K562 (cell line): ENCODE data around the gene NKIRAS1. TPM values are rescaled to one million over a fixed set of nuclear protein-coding genes. Genes with fewer than 3 reads are reported as not detected.

ENCODE experiments used
- ATF1 ChIP-seq, 2 experiments: fragments of 450-650 bp in 1 of 2; IDR thresholded peaks; 2 replicates each; pipeline ENCODE4 v1.6.1; 2016; ENCODE audit warnings: missing compliant biosample characterization in 1 of 2, missing genetic modification characterization in 1 of 2
- CBFA2T2 ChIP-seq: fragments of 450-650 bp; conservative IDR thresholded peaks from 2 replicates; pipeline ENCODE4 v1.6.1; 2017; ENCODE audit warnings: mild to moderate bottlenecking
- CREBBP ChIP-seq: IDR thresholded peaks from one replicate; pipeline ENCODE4 v1.6.1; 2012; ENCODE audit warnings: low read depth, mild to moderate bottlenecking, control low read depth, inconsistent platforms, low read length
- CREM ChIP-seq: IDR thresholded peaks from 2 replicates; pipeline ENCODE4 v1.6.1; 2014; ENCODE audit warnings: antibody characterized with exemption, low read depth
- CTBP1 ChIP-seq: fragments of 450-650 bp; IDR thresholded peaks from 2 replicates; pipeline ENCODE4 v1.6.1; 2016; ENCODE audit warnings: borderline replicate concordance
- JUND ChIP-seq, 2 experiments: IDR thresholded peaks; 2 replicates in 1 of 2; 3 replicates in 1 of 2; pipeline ENCODE4 v1.6.1; 2011; ENCODE audit warnings: borderline replicate concordance in 2 of 2, low read depth in 2 of 2, low read length in 2 of 2, improper control_type of control experiment in 1 of 2, missing biosample characterization in 1 of 2, missing genetic modification characterization in 1 of 2, missing genetic modification reagents in 1 of 2
- L3MBTL2 ChIP-seq: fragments of 450-650 bp; IDR thresholded peaks from 2 replicates; pipeline ENCODE4 v1.6.1; 2016; ENCODE audit warnings: mild to moderate bottlenecking, moderate library complexity
- MAZ ChIP-seq, 2 experiments: fragments of 450-650 bp in 1 of 2; sonication (generic) in 1 of 2; formaldehyde crosslinking; IDR thresholded peaks in 1 of 2; conservative IDR thresholded peaks in 1 of 2; 2 replicates each; pipeline versions ENCODE4 v1.4.0 to v1.5.0; 2020; ENCODE audit warnings: mild to moderate bottlenecking in 1 of 2, missing genetic modification reagents in 1 of 2
- MCM2 ChIP-seq: fragments of 450-650 bp; IDR thresholded peaks from 2 replicates; pipeline ENCODE4 v1.6.1; 2017; ENCODE audit warnings: low read depth, mild to moderate bottlenecking
- NONO ChIP-seq, 2 experiments: fragments of 200-400 bp in 1 of 2; fragments of 450-650 bp in 1 of 2; formaldehyde crosslinking in 1 of 2; IDR thresholded peaks; 2 replicates each; pipeline ENCODE4 v1.6.1; 2017; ENCODE audit warnings: low read depth in 2 of 2, mild to moderate bottlenecking in 2 of 2, moderate library complexity in 2 of 2, low read length in 1 of 2
- POLR3G ChIP-seq: IDR thresholded peaks from 2 replicates; pipeline ENCODE4 v1.6.1; 2011; ENCODE audit not compliant: insufficient read length, insufficient replicate concordance; ENCODE audit errors: extremely low read depth
- SMAD3 ChIP-seq: fragments of 450-650 bp; formaldehyde crosslinking; conservative IDR thresholded peaks from 2 replicates; pipeline ENCODE4 v1.4.0; 2020; ENCODE audit warnings: mild to moderate bottlenecking
- TBL1XR1 ChIP-seq, 2 experiments: IDR thresholded peaks; 2 replicates each; pipeline ENCODE4 v1.6.1; 2012; ENCODE audit warnings: improper control_type of control experiment in 2 of 2, low read length in 2 of 2, mild to moderate bottlenecking in 1 of 2
- TSC22D4 ChIP-seq: fragments of 450-650 bp; IDR thresholded peaks from 2 replicates; pipeline ENCODE4 v1.6.1; 2016; ENCODE audit warnings: missing genetic modification characterization, missing biosample characterization, control low read depth
- YY1 ChIP-seq, 3 experiments: IDR thresholded peaks; 2 replicates each; pipeline ENCODE4 v1.6.1; 2011; ENCODE audit warnings: low read length in 2 of 3, mild to moderate bottlenecking in 2 of 3, moderate library complexity in 2 of 3, borderline replicate concordance in 1 of 3, control low read depth in 1 of 3, low read depth in 1 of 3; ENCODE audit not compliant: insufficient read depth in 3 of 3, insufficient replicate concordance in 2 of 3, control insufficient read depth in 1 of 3, insufficient read length in 1 of 3; ENCODE audit errors: extremely low read depth in 1 of 3
- ZC3H8 ChIP-seq: fragments of 450-650 bp; IDR thresholded peaks from 2 replicates; pipeline ENCODE4 v1.6.1; 2017
- ZFP30 ChIP-seq: fragments of 250-450 bp; sonication (Bioruptor Pico); IDR thresholded peaks from 2 replicates; pipeline ENCODE4 v1.8.0; 2022; ENCODE audit warnings: moderate library complexity, mild to moderate bottlenecking, inconsistent platforms, borderline replicate concordance
- ZNF584 ChIP-seq: fragments of 200-800 bp; sonication (Bioruptor generic); IDR thresholded peaks from 2 replicates; pipeline ENCODE4 v1.6.1; 2016; ENCODE audit warnings: low read depth, mild to moderate bottlenecking, missing genetic modification characterization, missing compliant biosample characterization
- ZNF764 ChIP-seq: fragments of 250-450 bp; sonication (Bioruptor Pico); IDR thresholded peaks from 2 replicates; pipeline ENCODE4 v1.4.0; 2020; ENCODE audit warnings: low read depth, mild to moderate bottlenecking, moderate library complexity
- polyA plus RNA-seq, 8 experiments: library from polyadenylated mRNA; depleted of rRNA in 4 of 8; stranded (reverse) in 5 of 8; unstranded in 3 of 8; fragments of >200 nt; fragmentation: Nextera tagmentation in 2 of 8; fragmentation: Illumina TruSeq in 1 of 8; extraction: Ambion mirVana in 2 of 8; extraction: Trizol in 1 of 8; gene quantifications; 2 replicates each; pipeline versions ENCODE4 v1.2.1 to v1.2.3, GENCODE V29; 2011 to 2014; ENCODE audit warnings: inconsistent platforms in 1 of 8, missing spikeins in 1 of 8
- total RNA-seq, 7 experiments: library from RNA; depleted of rRNA in 6 of 7; stranded (reverse); fragments of >200 nt in 6 of 7; fragmentation: Illumina TruSeq in 2 of 7; extraction: Trizol in 2 of 7; gene quantifications; 2 replicates each; pipeline versions ENCODE4 v1.2.1 to v1.2.3, GENCODE V29; 2011 to 2021; ENCODE audit warnings: low replicate concordance in 1 of 7
- TF ChIP-seq, protein P1 (sequence below): fragments of 450-650 bp; IDR thresholded peaks from 2 replicates; pipeline ENCODE4 v1.6.1; 2016; ENCODE audit warnings: antibody characterized with exemption
- TF ChIP-seq, protein P2 (sequence below): sonication (generic); formaldehyde crosslinking; IDR thresholded peaks from 2 replicates; pipeline ENCODE4 v1.8.1; 2022; ENCODE audit warnings: missing genetic modification reagents
- TF ChIP-seq, protein P3 (sequence below): sonication (generic); formaldehyde crosslinking; IDR thresholded peaks from 2 replicates; pipeline ENCODE4 v1.8.1; 2023; ENCODE audit warnings: mild to moderate bottlenecking, missing genetic modification reagents

The NKIRAS1 gene
- total and polyA plus RNA-seq, 9 of the 15 experiments (the other 6 are each of a cell fraction or from before 2014, with no cell fraction given), result 5.1 to 10.3 (median 6.3) TPM

DNA sequence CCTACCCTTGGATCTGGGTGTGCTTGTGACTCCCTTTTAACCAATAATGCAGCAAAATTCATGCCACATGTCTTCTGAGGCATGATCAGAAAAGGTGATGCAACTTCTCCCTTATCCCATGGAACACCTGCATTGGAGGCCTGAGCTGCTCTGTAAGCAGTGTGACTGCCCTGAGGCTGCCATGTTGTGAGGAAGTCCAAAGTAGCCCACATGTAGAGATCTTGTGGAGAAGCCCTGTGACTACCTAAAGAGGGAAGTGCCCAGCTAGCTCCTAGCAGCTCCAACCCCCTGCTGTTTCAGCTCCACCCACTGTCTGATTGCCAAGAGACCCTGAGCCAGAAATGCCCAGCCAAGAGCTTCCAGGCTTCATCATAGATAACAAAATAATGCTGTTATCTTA is 21.9 kb upstream of the NKIRAS1 start (continued):
- TF ChIP-seq YY1 (IDR thresholded peaks at IDR 0.05; ENCODE audit: borderline replicate concordance in 1 of 3, control insufficient read depth in 1 of 3, extremely low read depth in 1 of 3, insufficient read depth in 3 of 3, insufficient read length in 1 of 3, insufficient replicate concordance in 2 of 3, low read depth in 1 of 3, low read length in 2 of 3) (peak; percentile 34 to 90 (median 48)), ZNF764 (CRISPR knock-in tag) (no peak), TSC22D4 (tag) (no peak), CREM (no peak), CREBBP (no peak), JUND (IDR thresholded peaks at IDR 0.05; ENCODE audit: borderline replicate concordance, low read depth, low read length) (0 out of 2 replicates have a peak, but pooled peaks have one; percentile 9), JUND (tag; IDR thresholded peaks at IDR 0.05; ENCODE audit: borderline replicate concordance, low read depth, low read length) (no peak), MAZ (CRISPR knock-in tag; conservative IDR thresholded peaks at IDR 0.05 in 1 of 2, IDR thresholded peaks at IDR 0.05 in 1 of 2) (no peak), ZFP30 (CRISPR knock-in tag) (no peak), ATF1 (CRISPR knock-in tag; IDR thresholded peaks at IDR 0.05) (no peak), ATF1 (tag; IDR thresholded peaks at IDR 0.05) (no peak), CBFA2T2 (peak; percentile 43), CTBP1 (no peak), L3MBTL2 (0 out of 2 replicates have a peak, but pooled peaks have one; percentile 32), ZNF584 (CRISPR knock-in tag) (no peak), MCM2 (no peak), SMAD3 (no peak), NONO (IDR thresholded peaks at IDR 0.05; ENCODE audit: low read depth in 2 of 2, low read length in 1 of 2) (no peak), TBL1XR1 (IDR thresholded peaks at IDR 0.05; ENCODE audit: low read length in 2 of 2) (no peak), POLR3G (no peak), ZC3H8 (no peak)
- TF ChIP-seq, protein P1, sequence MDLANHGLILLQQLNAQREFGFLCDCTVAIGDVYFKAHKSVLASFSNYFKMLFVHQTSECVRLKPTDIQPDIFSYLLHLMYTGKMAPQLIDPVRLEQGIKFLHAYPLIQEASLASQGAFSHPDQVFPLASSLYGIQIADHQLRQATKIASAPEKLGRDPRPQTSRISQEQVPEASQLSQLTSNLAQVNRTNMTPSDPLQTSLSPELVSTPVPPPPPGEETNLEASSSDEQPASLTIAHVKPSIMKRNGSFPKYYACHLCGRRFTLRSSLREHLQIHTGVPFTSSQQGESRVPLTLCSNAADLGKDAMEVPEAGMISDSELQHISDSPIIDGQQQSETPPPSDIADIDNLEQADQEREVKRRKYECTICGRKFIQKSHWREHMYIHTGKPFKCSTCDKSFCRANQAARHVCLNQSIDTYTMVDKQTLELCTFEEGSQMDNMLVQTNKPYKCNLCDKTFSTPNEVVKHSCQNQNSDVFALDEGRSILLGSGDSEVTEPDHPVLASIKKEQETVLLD, result no peak
- TF ChIP-seq, protein P2, sequence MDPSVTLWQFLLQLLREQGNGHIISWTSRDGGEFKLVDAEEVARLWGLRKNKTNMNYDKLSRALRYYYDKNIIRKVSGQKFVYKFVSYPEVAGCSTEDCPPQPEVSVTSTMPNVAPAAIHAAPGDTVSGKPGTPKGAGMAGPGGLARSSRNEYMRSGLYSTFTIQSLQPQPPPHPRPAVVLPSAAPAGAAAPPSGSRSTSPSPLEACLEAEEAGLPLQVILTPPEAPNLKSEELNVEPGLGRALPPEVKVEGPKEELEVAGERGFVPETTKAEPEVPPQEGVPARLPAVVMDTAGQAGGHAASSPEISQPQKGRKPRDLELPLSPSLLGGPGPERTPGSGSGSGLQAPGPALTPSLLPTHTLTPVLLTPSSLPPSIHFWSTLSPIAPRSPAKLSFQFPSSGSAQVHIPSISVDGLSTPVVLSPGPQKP (CRISPR knock-in tag), result no peak
- TF ChIP-seq, protein P3, sequence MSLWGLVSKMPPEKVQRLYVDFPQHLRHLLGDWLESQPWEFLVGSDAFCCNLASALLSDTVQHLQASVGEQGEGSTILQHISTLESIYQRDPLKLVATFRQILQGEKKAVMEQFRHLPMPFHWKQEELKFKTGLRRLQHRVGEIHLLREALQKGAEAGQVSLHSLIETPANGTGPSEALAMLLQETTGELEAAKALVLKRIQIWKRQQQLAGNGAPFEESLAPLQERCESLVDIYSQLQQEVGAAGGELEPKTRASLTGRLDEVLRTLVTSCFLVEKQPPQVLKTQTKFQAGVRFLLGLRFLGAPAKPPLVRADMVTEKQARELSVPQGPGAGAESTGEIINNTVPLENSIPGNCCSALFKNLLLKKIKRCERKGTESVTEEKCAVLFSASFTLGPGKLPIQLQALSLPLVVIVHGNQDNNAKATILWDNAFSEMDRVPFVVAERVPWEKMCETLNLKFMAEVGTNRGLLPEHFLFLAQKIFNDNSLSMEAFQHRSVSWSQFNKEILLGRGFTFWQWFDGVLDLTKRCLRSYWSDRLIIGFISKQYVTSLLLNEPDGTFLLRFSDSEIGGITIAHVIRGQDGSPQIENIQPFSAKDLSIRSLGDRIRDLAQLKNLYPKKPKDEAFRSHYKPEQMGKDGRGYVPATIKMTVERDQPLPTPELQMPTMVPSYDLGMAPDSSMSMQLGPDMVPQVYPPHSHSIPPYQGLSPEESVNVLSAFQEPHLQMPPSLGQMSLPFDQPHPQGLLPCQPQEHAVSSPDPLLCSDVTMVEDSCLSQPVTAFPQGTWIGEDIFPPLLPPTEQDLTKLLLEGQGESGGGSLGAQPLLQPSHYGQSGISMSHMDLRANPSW (CRISPR knock-in tag), result no peak
